Upper lobe of left lung (tissue), 4 donors: Measurements from ENCODE around the gene RIMBP3B.
"Not testable (repeated sequence)": the region's sequence is repeated elsewhere in the genome, so short reads cannot be mapped to it uniquely, and the experiment has no call there.

Experiments used
- CTCF ChIP-seq, 6 experiments: fragments of 450-650 bp in 4 of 6; fragments of 200-600 bp in 2 of 6; sonication (generic) in 2 of 6; IDR thresholded peaks; one replicate each; pipeline ENCODE4 v1.5.1; 2016 to 2019; ENCODE audit warnings: antibody characterized with exemption in 6 of 6
- POLR2AphosphoS5 ChIP-seq, 2 donors: sonication (generic); formaldehyde crosslinking; IDR thresholded peaks; one replicate each; pipeline ENCODE4 v1.5.1; 2017; ENCODE audit warnings: antibody characterized with exemption in 2 of 2

GRCh38 chr22:21438013-21438412, 54.5 kb downstream of the RIMBP3B start:
- not testable (repeated sequence) for TF ChIP-seq POLR2AphosphoS5, CTCF (IDR thresholded peaks at IDR 0.05)
